BLaER1 treated with 17β-estradiol and CSF1 and Interleukin-3, amounts not matched to agents 10 nM and 100 nM (cell line): ENCODE measurements around the gene SPEG.

Experiments
- H3K27ac ChIP-seq, 11 experiments: shearing (Covaris generic); formaldehyde crosslinking; 2 replicates each; pipeline ENCODE4 v1.8.1; 2022
- H3K27me3 ChIP-seq, 11 experiments: shearing (Covaris generic); formaldehyde crosslinking; 2 replicates each; pipeline ENCODE4 v1.8.1; 2022
- H3K36me3 ChIP-seq, 11 experiments: shearing (Covaris generic); formaldehyde crosslinking; 2 replicates each; pipeline ENCODE4 v1.8.1; 2022
- H3K4me1 ChIP-seq, 10 experiments: shearing (Covaris generic); formaldehyde crosslinking; 2 replicates each; pipeline ENCODE4 v1.8.1; 2022
- H3K4me2 ChIP-seq, 11 experiments: shearing (Covaris generic); formaldehyde crosslinking; 2 replicates each; pipeline ENCODE4 v1.8.1; 2022
- H3K4me3 ChIP-seq, 10 experiments: shearing (Covaris generic); formaldehyde crosslinking; 2 replicates each; pipeline ENCODE4 v1.8.1; 2022
- H3K9ac ChIP-seq, 11 experiments: shearing (Covaris generic); formaldehyde crosslinking; 2 replicates each; pipeline ENCODE4 v1.8.1; 2022
- H3K9me3 ChIP-seq, 11 experiments: shearing (Covaris generic); formaldehyde crosslinking; replicated peaks in 1 of 11; 2 replicates each; pipeline ENCODE4 v1.8.1; 2022
- H4K20me1 ChIP-seq, 11 experiments: shearing (Covaris generic); formaldehyde crosslinking; 2 replicates each; pipeline ENCODE4 v1.8.1; 2022
- Cebpa-rat ChIP-seq, 11 experiments: shearing (Covaris generic); IDR thresholded peaks; 2 replicates each; pipeline ENCODE4 v1.8.1; 2022

Gene SPEG

DNA sequence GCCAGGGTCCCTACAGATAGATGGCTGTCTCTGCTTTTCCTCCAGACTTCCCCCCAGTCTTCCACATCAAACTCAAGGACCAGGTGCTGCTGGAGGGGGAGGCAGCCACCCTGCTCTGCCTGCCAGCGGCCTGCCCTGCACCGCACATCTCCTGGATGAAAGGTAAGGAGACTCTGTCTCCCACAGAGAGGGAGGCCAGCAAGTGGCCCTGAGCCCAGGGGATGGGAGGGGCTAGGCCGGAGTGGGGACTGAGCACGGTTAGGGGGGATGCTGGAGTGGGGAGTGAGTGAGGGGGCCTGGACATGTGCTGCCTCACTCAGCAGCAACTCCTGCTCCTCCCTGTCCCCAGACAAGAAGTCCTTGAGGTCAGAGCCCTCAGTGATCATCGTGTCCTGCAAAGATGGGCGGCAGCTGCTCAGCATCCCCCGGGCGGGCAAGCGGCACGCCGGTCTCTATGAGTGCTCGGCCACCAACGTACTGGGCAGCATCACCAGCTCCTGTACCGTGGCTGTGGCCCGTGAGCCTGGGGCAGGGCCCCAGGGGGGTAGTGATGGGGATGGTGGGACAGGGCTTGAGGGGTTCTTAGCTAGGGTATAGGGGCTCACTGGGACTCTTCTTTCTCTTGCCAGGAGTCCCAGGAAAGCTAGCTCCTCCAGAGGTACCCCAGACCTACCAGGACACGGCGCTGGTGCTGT is 53.7 kb downstream of the SPEG start:
- no peak for TF ChIP-seq Cebpa-rat (IDR thresholded peaks at IDR 0.05)
- H3K27me3 ChIP-seq, result peaks cover 32 to 47% (median 37%) of the 10 kb centered on the region in 11 experiments
- no peak overlapping the region for H3K4me3 ChIP-seq
- no peaks in the 10 kb centered on the region for H3K9me3 ChIP-seq
- H3K9ac ChIP-seq, result no peak overlapping the region
- peaks cover 0 to 46% (median 6%) of the 10 kb centered on the region in 11 experiments; a peak in 10 of 22 replicates for H4K20me1 ChIP-seq
- no peaks in the 10 kb centered on the region for H3K36me3 ChIP-seq
- peaks cover 0 to 8% (median 0%) of the 10 kb centered on the region in 10 experiments; a peak in 2 of 20 replicates for H3K4me1 ChIP-seq
- no peak overlapping the region for H3K4me2 ChIP-seq
- no peak overlapping the region for H3K27ac ChIP-seq

DNA sequence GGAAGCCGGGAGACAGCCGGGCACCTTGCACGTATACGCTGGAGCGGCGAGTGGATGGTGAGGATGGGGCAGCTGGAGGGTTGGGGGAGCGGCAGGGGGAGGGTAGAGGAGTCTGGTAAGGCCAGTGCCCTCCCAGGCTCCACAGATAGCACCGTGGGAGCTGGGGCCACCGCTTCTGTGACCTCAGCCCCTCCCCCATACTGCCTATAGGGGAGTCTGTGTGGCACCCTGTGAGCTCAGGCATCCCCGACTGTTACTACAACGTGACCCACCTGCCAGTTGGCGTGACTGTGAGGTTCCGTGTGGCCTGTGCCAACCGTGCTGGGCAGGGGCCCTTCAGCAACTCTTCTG is 54.2 kb downstream of the SPEG start:
- H3K4me1 ChIP-seq, result peaks cover 0 to 8% (median 0%) of the 10 kb centered on the region in 10 experiments; a peak in 2 of 20 replicates
- H3K9ac ChIP-seq, result no peak overlapping the region

GRCh38 chr2:219489315-219489714 is 54.7 kb downstream of the SPEG start:
- peaks cover 22 to 40% (median 31%) of the 10 kb centered on the region in 11 experiments for H3K27me3 ChIP-seq
- H3K27ac ChIP-seq, result no peak overlapping the region
- peaks cover 0 to 40% (median under 1%) of the 10 kb centered on the region in 11 experiments; a peak in 8 of 22 replicates for H4K20me1 ChIP-seq
- H3K9me3 ChIP-seq, result no peaks in the 10 kb centered on the region
- H3K9ac ChIP-seq, result no peak overlapping the region
- H3K36me3 ChIP-seq, result no peaks in the 10 kb centered on the region
- H3K4me2 ChIP-seq, result no peak overlapping the region
- no peak overlapping the region for H3K4me3 ChIP-seq
- H3K4me1 ChIP-seq, result peaks cover 0 to 8% (median 0%) of the 10 kb centered on the region in 10 experiments; a peak in 2 of 20 replicates
- no peak for TF ChIP-seq Cebpa-rat (IDR thresholded peaks at IDR 0.05)

More for the DNA sequence above, 54.2 kb downstream of the SPEG start:
- Histone ChIP-seq H3K4me2 (no peak overlapping the region), H3K4me3 (no peak overlapping the region), H3K27me3 (peaks cover 27 to 42% (median 34%) of the 10 kb centered on the region in 11 experiments), H3K36me3 (no peaks in the 10 kb centered on the region), H4K20me1 (peaks cover 0 to 45% (median 5%) of the 10 kb centered on the region in 11 experiments; a peak in 9 of 22 replicates), H3K9me3 (no peaks in the 10 kb centered on the region), H3K27ac (no peak overlapping the region)
- no peak for TF ChIP-seq Cebpa-rat (IDR thresholded peaks at IDR 0.05)

GRCh38 chr2:219490186-219490585 is 55.5 kb downstream of the SPEG start:
- Histone ChIP-seq H3K9ac (no peak overlapping the region), H3K36me3 (no peaks in the 10 kb centered on the region), H3K4me3 (no peak overlapping the region), H3K9me3 (no peaks in the 10 kb centered on the region), H3K27ac (no peak overlapping the region), H3K27me3 (peaks cover 16 to 40% (median 31%) of the 10 kb centered on the region in 11 experiments), H3K4me2 (no peak overlapping the region), H3K4me1 (peaks cover 0 to 11% (median under 1%) of the 10 kb centered on the region in 10 experiments; a peak in 9 of 20 replicates), H4K20me1 (peaks cover 0 to 32% (median 0%) of the 10 kb centered on the region in 11 experiments; a peak in 6 of 22 replicates)
- no peak for TF ChIP-seq Cebpa-rat (IDR thresholded peaks at IDR 0.05)

- peaks cover 16 to 40% (median 31%) of the 10 kb centered on the region in 11 experiments for H3K27me3 ChIP-seq
- H4K20me1 ChIP-seq, result peaks cover 0 to 32% (median 0%) of the 10 kb centered on the region in 11 experiments; a peak in 7 of 22 replicates
- no peaks in the 10 kb centered on the region for H3K9me3 ChIP-seq
- H3K36me3 ChIP-seq, result no peaks in the 10 kb centered on the region
- no peak overlapping the region for H3K9ac ChIP-seq
- peaks cover 0 to 16% (median 5%) of the 10 kb centered on the region in 10 experiments; a peak in 14 of 20 replicates for H3K4me1 ChIP-seq
- no peak overlapping the region for H3K27ac ChIP-seq
- no peak overlapping the region for H3K4me2 ChIP-seq
- H3K4me3 ChIP-seq, result no peak overlapping the region
- no peak for TF ChIP-seq Cebpa-rat (IDR thresholded peaks at IDR 0.05)
Measured at GRCh38 chr2:219490600-219491130, 56.0 kb downstream of the SPEG start.

GRCh38 chr2:219491278-219491963 is 56.8 kb downstream of the SPEG start:
- Histone ChIP-seq H3K36me3 (no peaks in the 10 kb centered on the region), H4K20me1 (peaks cover 0 to 32% (median 0%) of the 10 kb centered on the region in 11 experiments; a peak in 6 of 22 replicates), H3K9me3 (no peaks in the 10 kb centered on the region), H3K9ac (no peak overlapping the region), H3K27ac (no peak overlapping the region), H3K4me3 (no peak overlapping the region), H3K27me3 (peaks cover 16 to 40% (median 31%) of the 10 kb centered on the region in 11 experiments), H3K4me2 (no peak overlapping the region), H3K4me1 (peaks cover 0 to 18% (median 13%) of the 10 kb centered on the region in 10 experiments; a peak in 14 of 20 replicates)
- no peak for TF ChIP-seq Cebpa-rat (IDR thresholded peaks at IDR 0.05)

DNA sequence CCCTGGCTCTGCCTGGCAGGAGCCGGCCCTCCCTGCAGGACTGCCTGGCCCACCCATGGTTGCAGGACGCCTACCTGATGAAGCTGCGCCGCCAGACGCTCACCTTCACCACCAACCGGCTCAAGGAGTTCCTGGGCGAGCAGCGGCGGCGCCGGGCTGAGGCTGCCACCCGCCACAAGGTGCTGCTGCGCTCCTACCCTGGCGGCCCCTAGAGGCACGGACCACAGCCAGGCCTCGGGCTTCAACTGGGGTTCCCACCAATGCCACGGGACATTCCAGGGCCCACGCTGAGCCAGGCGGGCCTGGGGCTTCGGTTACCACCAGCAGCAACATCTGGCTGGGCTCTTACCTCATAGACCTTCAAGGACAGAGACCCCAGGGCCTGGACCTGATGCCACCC is 57.9 kb downstream of the SPEG start:
- Histone ChIP-seq H3K36me3 (no peaks in the 10 kb centered on the region), H3K4me3 (no peak overlapping the region), H3K4me1 (peaks cover 0 to 26% (median 18%) of the 10 kb centered on the region in 10 experiments; a peak in 17 of 20 replicates), H3K4me2 (no peak overlapping the region), H3K27me3 (peaks cover 24 to 43% (median 35%) of the 10 kb centered on the region in 11 experiments), H3K9ac (no peak overlapping the region), H4K20me1 (peaks cover 0 to 36% (median 0%) of the 10 kb centered on the region in 11 experiments; a peak in 7 of 22 replicates), H3K27ac (no peak overlapping the region), H3K9me3 (no peaks in the 10 kb centered on the region)
- TF ChIP-seq Cebpa-rat (IDR thresholded peaks at IDR 0.05), result no peak

- Histone ChIP-seq H3K9ac (no peak overlapping the region), H3K4me2 (no peak overlapping the region), H3K36me3 (no peaks in the 10 kb centered on the region), H3K27me3 (peaks cover 30 to 45% (median 40%) of the 10 kb centered on the region in 11 experiments), H3K4me1 (peaks cover 5 to 31% (median 23%) of the 10 kb centered on the region in 10 experiments; a peak in 18 of 20 replicates), H3K9me3 (no peaks in the 10 kb centered on the region), H4K20me1 (peaks cover 0 to 36% (median 0%) of the 10 kb centered on the region in 11 experiments; a peak in 6 of 22 replicates), H3K4me3 (no peak overlapping the region), H3K27ac (no peak overlapping the region)
- TF ChIP-seq Cebpa-rat (IDR thresholded peaks at IDR 0.05), result no peak
Measured at GRCh38 chr2:219493086-219493485, 58.4 kb downstream of the SPEG start.
